ENCODE measurements around the gene EFNA3.

EFNA3 gene

GRCh38 chr1:155079487-155080311 lies 1.1 kb downstream of the EFNA3 start (continued):
- TF ChIP-seq ZNF580 (tag by site-specific recombination; IDR thresholded peaks at IDR 0.05) (no peak), KLF16 (tag by site-specific recombination; IDR thresholded peaks at IDR 0.05) (0 out of 2 replicates have a peak, but pooled peaks have one; percentile 26), ZBTB21 (tag by site-specific recombination; IDR thresholded peaks at IDR 0.05) (no peak), MYNN (tag by site-specific recombination; IDR thresholded peaks at IDR 0.05; ENCODE audit: borderline replicate concordance) (peak; percentile 21; the same call in 1 of the 2 replicates), ZNF645 (tag by site-specific recombination; IDR thresholded peaks at IDR 0.05) (no peak), ZNF791 (tag by site-specific recombination; IDR thresholded peaks at IDR 0.05) (no peak), PRDM2 (tag by site-specific recombination; IDR thresholded peaks at IDR 0.05; ENCODE audit: borderline replicate concordance) (no peak), ZNF544 (tag by site-specific recombination; IDR thresholded peaks at IDR 0.05) (no peak), ZBTB7A (tag by site-specific recombination; IDR thresholded peaks at IDR 0.05; ENCODE audit: low read depth) (peak; percentile 70), KLF7 (tag by site-specific recombination; IDR thresholded peaks at IDR 0.05; ENCODE audit: borderline replicate concordance) (no peak), ZNF626 (tag by site-specific recombination; IDR thresholded peaks at IDR 0.05) (no peak), ZNF530 (tag by site-specific recombination; IDR thresholded peaks at IDR 0.05; ENCODE audit: low read depth) (no peak), AEBP2 (tag by site-specific recombination; IDR thresholded peaks at IDR 0.05; ENCODE audit: borderline replicate concordance) (no peak), ZBTB20 (tag by site-specific recombination; IDR thresholded peaks at IDR 0.05) (peak; percentile 98), ZBTB48 (tag by site-specific recombination; IDR thresholded peaks at IDR 0.05) (no peak), ZNF510 (tag by site-specific recombination; IDR thresholded peaks at IDR 0.05; ENCODE audit: insufficient replicate concordance) (no peak), KLF9 (tag by site-specific recombination; IDR thresholded peaks at IDR 0.05; ENCODE audit: low read depth) (peak; percentile 22; the same call in 1 of the 2 replicates), ZNF391 (tag by site-specific recombination; IDR thresholded peaks at IDR 0.05; ENCODE audit: borderline replicate concordance, low read depth) (no peak; the same call in 1 of the 2 replicates), ZNF639 (tag by site-specific recombination; IDR thresholded peaks at IDR 0.05) (no peak), ZNF521 (tag by site-specific recombination; IDR thresholded peaks at IDR 0.05) (no peak), ZNF621 (tag by site-specific recombination; IDR thresholded peaks at IDR 0.05) (no peak), SALL2 (tag by site-specific recombination; IDR thresholded peaks at IDR 0.05; ENCODE audit: borderline replicate concordance) (no peak), ZNF157 (tag by site-specific recombination; IDR thresholded peaks at IDR 0.05) (no peak), ZNF221 (tag by site-specific recombination; IDR thresholded peaks at IDR 0.05; ENCODE audit: borderline replicate concordance) (no peak), INSM2 (tag by site-specific recombination; IDR thresholded peaks at IDR 0.05) (no peak)

All from HEK293 (cell line).